NCI-H2196 treated with DMSO at 0.1 percent for 48 hours (cell line): ENCODE results near the gene GALE.
"Not testable (repeated sequence)": the region's sequence is repeated elsewhere in the genome, so short reads cannot be mapped to it uniquely, and the experiment has no call there.

Source experiments
- DNase-seq: peaks from one replicate; lab custom pipeline; 2025; ENCODE audit not compliant: unreplicated experiment; lab: John Stamatoyannopoulos, UW

Gene GALE

DNA sequence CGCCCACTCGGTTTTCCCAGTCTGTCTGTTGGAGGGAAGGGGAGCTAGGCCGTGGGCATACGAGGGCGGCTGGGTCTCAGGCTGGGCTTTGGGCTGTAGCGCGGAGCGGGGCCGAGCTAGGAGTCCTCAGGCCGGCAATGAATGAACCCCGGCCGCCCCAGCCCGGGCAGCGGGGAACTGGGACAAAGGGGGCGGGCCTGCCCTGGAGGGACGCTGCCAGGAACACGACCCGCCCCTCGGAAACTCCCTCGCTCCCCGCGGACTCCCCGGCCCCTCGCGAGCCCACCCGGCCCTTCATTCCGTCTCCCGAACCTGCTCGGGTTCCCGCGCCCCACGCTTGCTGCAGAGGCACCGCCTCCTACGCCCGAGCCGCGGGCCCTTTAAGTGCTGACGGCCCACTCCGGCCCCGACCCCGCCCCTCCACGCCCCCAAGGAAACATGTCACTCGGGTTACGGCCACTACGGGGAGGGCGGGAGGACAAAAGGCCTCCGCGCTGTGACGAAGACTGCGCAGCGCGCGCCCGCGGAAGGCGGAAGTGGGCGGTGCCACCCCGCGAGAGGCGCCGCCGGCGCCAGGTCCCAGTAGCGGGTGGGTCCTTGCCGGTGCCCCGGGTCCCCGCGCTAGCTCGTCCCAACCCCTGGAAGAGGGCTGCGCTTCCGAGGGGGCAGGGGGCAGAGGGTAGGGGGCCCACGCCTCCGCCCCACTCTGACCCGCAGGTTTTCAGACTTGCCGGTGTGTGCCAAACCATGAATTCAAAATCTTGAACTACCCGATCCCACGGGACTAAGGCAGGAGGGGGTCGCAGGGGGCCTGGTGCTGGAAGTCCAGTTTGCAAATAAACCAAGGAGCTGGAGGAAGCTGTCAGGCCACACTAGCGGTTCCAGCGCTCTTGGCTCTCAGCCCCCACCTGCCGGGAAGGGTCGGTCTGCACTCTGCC is at the start of gene GALE:
Gene GALE, minus strand, starts transcription at position 355 of the 938 bp plus-strand sequence. CDS start 1,747 bp downstream, outside the sequence.
- peak; percentile 87 for DNase-seq

DNA sequence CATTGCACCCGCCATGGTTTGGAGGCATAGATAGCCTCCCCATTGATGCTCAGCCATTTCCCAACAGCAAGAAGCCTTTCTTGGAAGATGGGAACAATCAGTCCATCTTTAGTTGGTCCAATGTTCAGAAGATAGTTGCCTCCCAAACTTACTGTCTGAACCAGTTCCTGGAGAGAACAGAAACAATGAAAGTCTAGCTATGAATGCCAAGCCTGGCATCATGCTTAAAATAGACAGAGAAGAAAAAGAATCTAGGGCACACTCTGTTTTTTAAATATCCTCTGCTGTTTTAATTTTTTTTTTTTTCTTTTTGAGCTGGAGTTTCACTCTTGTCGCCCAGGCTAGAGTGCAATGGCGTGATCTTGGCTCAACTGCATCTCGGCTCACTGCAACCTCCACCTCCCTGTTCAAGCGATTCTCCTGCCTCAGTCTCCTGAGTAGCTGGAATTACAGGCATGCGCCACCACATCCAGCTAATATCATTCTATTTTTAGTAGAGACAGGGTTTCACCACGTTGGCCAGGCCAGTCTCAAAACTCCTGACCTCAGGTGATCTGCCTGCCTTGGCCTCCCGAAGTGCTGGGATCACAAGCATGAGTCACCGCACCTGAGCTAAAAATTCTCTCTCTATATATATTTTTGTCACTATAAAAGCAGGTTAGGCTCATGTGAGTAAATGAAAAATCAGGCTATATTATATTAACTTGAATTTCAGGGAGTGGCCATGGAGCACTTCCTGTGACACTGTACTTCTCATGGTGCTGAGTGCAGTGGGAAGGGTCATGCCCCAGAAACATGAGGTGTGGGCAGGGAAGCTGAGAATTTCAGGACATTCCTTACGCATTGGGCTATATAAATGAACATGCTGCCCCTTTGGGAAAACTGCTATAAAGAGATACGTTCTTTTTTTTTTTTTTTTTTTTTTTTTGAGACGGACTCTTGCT is 48.4 kb upstream of the GALE start:
- no peak for DNase-seq

DNA sequence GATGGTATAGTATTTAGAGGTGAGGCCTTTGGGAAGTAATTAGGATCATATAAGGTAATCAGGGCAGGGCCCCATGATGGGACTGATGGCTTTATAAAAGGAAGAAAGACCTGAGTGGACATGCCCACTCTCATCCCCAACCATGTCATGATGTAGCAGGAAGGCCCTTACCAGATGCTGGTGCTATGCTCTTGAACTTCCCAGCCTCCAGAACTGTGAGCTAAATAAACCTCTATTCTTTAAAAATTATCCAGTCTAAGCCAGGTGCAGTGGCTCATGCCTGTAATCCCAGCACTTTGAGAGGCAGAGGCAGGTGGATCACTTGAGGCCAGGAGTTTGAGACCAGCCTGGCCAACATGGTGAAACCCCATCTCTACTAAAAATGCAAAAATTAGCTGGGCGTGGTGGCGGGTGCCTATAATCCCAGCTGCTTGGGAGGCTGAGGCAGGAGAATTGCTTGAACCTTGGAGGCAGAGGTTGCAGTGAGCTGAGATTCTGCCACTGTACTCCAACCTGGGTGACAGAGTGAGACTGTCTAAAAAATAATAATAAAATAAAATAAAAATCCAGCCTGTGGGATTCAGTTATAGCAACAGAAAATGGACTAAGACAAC is 47.0 kb upstream of the GALE start:
- not testable (repeated sequence) for DNase-seq

DNA sequence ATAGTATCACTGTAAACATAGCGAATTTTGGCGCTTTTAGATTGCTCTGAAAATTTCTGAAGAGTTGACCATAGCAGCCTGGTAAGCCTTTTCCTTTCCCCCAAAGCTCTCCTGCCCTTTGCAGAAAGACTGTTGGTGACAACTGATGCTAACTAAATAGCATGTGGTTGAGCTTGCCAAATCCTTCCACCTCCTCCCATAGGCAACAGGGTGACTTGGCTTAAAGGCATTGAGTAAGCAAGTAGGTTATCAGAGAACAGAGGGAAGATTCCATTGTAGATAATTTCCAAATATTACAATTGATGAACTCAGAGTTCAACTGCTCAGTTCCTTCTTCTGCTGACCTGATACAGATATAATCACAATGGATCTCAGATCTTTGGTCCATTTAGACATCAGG is 44.6 kb upstream of the GALE start:
- DNase-seq = no peak

DNA sequence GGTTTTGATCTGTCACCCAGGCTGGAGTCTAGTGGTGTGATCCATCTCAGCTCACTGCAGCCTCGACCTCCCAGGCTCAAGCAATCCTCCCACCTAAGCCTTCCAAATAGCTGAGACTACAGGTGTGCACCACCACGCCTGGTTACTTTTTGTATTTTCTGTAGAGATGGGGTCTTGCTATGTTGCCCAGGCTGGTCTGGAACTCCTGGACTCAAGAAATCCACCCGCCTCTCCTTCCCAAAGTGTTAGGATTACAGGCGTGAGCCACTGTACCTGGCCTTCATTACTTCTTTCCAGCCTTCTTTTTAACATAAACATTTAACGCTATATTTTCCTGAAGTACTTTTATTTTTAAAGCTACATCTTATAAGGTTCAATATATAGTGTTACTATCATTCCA is 43.1 kb upstream of the GALE start:
- DNase-seq = no peak

DNA sequence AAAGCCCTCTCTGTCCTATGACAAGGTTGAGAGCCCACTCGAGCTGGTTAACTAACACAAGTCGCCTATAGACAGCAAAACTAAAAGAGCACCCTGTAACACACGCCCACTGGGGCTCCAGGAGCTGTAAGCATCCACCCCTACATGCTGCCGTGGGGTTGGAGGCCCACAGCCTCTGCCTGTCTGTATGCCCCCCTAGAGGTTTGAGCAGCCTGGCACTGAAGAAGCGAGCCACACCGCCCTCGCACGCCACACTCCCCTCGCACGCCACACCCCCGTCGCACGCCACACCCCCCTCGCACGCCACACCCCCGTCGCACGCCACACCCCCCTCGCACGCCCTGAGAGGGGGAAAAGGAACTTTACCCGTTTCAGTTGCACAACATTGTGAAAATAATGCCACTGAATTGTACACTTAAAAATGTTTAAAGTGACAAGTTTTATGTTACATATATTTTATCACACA is 37.9 kb upstream of the GALE start:
- DNase-seq = no peak

DNA sequence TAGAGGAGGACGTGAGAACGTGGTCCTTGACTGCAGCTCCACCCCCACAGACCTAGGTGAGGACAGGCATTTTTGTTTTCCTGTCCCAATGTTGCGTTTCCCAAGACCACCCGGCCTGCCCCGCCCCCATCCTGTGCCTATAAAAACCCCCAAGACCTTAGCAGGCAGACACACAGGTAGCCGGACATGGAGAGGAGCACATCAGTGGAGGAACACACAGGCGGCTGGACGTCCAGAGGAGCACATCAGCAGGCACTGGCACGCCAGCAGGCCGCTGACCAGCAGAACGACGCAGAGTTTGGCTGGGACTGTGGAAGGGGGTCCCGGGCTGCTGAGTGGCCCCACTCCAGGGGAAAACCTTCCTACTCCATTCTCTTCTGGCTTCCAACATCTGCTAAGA is 37.4 kb upstream of the GALE start:
- no peak for DNase-seq

DNA sequence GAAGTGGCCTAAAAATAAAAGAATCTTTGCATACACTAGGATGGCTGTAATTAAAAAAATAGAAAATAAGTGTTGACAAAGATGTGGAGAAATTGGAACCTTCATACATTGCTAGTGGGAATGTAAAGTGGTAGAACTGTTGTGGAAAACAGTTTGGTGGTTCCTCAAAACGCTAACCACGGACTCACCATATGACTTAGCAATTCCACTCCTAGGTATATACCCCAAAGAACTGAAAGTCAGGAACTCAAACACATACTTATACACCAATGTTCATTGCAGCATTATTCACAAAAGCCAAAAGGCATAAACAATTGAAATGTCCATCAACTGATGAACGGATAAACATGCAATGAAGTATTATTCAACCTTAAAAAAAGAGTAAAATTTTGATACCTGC is 35.5 kb upstream of the GALE start:
- DNase-seq = no peak

DNA sequence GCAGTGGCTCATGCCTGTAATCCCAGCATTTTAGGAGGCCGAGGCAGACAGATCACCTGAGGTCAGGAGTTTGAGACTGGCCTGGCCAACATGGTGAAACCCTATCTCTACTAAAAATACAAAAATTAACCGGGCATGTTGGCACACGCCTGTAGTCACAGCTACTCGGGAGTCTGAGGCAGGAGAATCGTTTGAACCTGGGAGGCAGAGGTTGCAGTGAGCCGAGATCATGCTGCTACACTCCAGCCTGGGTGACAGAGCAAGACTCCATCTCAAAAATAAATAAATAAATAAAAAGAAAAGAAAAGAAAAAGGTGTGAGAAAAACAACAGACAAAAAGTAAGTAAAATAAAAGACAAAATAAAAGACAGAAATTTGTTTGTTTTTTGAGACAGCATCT is 33.6 kb upstream of the GALE start:
- DNase-seq = not testable (repeated sequence)

DNA sequence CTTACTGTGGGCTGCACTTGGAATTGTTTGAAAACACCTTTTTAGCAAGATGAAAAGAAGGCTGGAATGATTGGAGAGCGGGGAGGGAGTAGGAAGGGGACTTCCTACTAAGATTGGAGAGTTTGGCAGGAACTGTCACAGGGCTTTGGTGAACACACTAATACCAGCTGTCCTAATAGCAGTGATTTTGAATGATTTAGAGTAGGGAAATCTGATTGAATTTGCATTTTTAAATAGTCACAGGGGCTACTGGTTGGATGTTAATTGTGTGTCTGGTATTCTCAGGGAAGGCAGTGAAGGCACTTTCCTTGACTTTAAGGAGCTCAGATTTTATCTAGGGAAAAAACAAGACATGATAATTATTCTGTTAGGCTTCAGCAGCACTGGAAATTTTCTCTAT is 27.2 kb upstream of the GALE start:
- no peak for DNase-seq

DNA sequence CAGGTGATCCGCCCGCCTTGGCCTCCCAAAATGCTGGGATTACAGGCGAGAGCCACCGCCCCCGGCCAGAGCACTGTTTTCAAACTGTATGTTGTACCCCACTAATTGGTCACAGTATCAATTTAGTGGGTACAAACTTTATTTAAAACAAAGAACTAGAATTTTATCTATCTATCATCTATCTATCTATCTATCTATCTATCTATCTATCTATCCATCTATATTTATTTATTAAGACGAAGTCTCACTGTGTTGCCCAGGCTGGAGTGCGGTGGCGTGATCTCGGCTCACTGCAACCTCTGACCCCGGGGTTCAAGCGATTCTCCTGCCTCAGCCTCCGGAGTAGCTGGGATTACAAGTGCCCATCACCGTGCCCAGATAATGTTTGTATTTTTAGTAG is 26.0 kb upstream of the GALE start:
- DNase-seq = not testable (repeated sequence)

DNA sequence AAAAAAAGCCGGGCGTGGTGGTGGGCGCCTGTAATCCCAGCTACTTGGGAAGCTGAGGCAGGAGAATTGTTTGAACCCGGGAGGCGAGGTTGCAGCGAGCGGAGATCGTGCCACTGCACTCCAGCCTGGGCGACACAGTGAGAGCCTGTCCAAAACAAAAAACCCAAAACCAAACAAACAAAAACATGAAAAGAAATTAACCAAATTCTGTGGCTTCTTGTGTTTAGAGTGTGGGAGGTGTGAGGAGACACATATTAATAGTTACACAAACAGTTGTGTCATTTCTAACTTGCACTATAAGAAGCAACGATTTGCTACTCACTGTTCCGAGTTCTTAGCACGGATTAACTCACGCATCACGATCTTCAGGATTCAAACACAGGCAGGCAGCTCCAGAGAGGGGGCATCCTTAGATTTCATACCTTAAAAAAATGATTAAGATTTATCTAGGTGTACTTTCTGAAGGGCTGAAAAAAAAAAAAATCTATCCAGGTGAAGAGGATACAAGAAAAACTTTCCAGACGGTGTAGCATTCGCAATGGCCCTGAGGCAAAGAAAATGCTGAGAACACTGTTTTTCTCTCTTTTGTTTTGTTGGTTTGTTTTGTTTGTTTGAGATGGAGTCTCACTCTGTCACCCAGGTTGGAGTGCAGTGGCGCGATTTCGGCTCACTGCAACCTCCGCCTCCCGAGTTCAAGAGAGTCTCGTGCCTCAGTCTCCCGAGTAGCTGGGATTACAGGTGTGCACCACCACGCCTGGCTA is 25.4 kb upstream of the GALE start:
- DNase-seq = no peak

DNA sequence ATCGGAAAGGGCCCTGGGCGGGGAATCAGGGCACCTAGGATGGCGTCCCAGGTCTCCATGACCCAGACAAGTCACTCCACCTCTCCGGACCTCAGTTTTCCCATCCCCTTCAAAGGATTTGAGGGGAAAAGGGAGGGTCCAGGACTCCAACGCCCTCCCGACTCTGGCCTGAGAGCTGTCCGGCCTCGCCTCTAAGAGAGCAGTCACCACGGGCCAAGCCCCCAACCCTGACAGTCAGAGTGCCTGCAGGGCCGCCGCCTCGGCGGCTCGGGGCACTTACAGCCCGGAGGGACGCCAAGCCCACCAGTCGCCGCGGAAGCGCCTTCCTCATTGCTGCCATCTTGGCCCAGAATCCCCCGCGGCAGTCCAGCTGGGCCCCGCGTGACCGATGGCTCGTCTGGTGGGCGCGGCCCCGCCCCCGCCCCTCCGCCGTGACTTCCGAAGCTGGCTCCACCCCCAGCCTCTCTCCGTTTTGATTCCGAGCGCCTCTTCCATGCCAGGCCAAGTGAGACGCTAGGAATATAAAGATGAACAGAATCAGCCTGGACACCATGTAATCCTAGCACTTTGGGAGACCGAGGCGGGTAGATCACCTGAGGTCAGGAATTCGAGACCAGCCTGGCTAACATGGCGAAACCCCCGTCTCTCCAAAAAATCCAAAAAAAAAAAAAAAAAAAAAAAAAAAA is 24.7 kb upstream of the GALE start, which contains the start of gene HMGCL:
Gene HMGCL, minus strand, starts transcription at position 354 of the 686 bp plus-strand sequence. Its CDS starts 14 bp downstream, at position 340.
- peak; percentile 83 for DNase-seq

DNA sequence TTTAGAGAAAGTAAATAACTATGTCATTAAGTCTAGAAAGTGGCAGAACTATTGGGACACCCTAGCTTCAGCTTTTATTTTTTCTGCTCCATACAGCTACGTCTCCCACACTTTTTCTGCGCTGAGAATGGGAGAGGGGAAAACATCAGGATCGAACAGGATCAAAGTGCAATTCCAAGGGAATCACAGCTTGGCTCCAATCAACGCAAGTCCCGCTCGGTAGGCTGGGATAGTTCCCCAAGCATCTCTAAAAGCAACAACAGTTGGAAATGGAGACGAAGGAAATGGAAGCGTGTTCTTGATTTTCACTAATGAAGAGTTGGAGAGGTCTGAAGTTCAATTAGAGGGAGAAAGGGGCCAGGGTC is 24.1 kb upstream of the GALE start:
- no peak for DNase-seq

DNA sequence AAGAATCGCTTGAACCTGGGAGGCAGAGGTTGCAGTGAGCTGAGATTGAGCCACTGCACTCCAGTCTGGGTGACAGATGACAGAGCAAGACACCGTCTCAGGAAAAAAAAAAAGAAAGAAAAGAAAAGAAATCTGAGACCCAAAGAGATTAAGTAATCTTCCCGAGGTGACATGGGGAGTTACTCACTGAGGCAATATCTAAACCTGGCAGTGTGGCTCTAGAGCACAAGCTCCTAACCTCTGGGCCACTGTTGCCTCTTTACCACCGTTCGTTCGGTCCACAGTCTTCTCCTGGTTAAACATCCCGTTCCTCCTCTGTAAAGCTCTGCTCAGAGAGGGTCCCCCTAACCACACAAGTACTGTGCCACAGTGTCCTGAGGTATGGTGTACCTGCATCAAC is 23.2 kb upstream of the GALE start:
- no peak for DNase-seq

DNA sequence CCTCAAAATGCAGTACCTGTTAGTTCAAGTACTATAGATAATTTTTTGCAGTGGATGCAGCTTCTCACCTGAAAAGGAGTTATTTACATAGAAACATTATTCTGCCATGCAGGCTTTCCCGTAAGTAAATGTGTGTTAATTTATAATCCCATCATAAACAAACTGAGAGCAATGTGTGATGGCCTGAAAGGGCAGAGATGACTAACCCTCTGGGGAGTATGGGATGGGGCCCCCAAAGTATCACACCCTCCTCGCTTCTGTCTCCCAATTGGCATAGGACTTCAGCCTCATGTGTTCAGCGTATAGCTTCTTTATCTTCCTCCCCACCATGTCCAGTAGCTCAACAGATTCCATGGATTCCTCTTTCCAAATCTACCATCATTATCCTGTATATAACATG is 17.1 kb upstream of the GALE start:
- DNase-seq = no peak

DNA sequence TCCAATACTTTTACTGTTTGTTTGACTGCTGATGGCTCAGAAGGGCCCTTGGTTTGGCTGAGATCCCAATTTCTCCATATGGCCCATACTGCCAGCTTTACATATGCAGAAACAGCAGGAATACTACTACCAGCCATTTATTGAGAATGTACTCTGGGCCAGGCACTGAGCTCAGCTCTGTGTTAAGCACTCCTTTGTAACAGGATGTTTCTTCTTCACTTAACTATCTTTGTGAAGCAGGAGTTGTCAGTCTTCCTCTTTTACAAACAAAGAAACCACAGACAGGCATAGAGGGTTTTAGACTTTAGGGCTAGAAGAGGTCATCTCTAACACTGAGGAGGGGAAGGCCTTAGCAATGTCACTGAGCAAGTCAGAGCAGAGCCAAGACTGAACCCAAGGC is 16.4 kb upstream of the GALE start:
- no peak for DNase-seq

DNA sequence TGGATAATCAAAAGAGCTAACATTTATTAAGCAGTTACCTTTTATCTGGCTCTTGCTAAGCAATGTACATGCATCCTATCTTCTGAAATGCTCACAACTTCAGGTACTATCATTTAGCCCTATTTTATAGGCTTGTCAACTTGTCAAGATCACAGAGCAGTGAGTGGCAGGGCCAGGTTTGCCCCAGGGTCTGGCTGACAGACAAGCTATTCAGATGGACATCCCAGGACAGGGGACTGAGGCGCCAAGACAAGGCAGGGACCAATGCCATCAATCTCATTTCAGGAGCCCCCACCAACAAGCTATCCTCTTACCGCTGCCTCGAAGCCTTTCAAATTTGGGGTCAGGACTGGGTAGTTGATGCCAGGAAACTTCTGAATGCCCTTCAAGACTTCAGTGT is 15.8 kb upstream of the GALE start:
- no peak for DNase-seq

DNA sequence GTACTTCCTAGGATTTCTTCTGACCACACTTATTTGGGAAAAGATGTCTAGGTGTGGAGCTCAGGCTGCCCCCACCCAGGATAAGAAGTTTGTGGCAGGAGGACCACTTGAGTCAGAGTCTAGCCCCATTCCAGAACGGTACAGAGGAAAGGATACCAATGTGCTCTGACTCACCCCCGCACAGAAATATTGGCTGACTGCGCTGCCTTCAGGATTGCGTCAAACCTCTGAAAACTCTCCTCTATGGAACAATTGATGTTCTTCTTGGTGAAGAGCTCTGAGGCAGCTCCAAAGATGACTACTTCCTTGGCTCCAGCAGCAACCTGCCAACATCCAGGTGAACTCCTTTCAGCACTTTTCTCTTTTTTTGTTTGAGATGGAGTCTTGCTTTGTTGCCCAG is 13.5 kb upstream of the GALE start:
- no peak for DNase-seq
